ENCODE measurements around the gene RARA.

DNA sequence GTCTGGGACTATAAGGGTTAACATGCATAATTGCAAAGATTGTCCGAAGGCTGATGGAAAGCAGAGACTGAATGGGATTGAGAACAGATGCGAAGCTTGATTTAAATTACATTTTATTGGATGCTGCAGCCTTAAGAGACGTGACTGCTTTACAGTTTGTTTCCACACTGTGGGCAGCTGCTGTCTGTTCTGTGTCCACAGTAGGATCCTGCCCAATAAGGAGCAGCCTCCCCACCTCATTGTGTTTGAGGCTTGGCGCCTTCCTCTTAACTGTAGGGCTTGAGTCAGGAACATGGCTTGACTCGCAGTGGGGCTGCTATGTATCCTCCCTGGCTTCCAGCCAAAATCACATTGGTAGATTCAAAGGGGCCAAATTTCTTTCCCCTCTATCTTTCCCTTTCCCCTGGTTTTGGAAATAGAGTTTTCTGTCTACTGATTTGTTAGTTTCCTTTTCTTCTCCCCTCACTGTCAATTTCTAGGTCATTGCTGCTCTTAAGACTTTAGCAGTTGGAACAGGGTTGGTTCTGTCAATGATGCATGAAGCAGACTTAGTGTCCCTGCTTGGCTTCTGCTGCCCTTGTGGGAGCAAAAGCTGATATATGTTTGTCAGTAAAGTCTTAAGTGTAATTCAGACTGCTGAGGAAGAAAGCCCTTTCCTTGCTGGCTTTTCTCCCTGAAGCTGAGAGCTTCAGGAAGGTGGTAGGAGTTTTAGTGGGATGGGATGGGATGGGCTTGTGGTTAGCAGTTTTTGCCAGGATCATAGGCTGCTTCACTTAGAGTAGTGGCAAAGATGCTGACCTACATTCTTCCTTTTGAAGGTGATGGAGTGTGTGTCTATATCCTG lies 5.0 kb upstream of the RARA start:
- TF ChIP-seq YY1 (IDR thresholded peaks at IDR 0.05; ENCODE audit: insufficient read depth, insufficient read length) (no peak), ZNF274 (IDR thresholded peaks at IDR 0.05; ENCODE audit: low read depth, low read length) (no peak), SUZ12 (IDR thresholded peaks at IDR 0.05; ENCODE audit: extremely low read depth, insufficient read depth, insufficient read length) (no peak)
